Activated CD4-positive, alpha-beta memory T cell treated with anti-CD3 and anti-CD28 coated beads for 36 hours (primary cell): ENCODE results near the gene ATP13A3. TPM values are rescaled to one million over a fixed set of nuclear protein-coding genes. Genes with fewer than 3 reads are reported as not detected.
"Not testable (repeated sequence)": the region's sequence is repeated elsewhere in the genome, so short reads cannot be mapped to it uniquely, and the experiment has no call there.

ENCODE experiments used
- CTCF ChIA-PET: fragments of 350-600 bp; sonication (Branson Sonifier 250); formaldehyde crosslinking; loops from one replicate; lab custom pipeline; 2021; ENCODE audit warnings: antibody characterized with exemption, inconsistent platforms; lab: Charles Lee
- POLR2A ChIA-PET: fragments of 350-600 bp; sonication (Branson Sonifier 250); formaldehyde crosslinking; loops from one replicate; lab custom pipeline; 2021; ENCODE audit warnings: antibody characterized with exemption; lab: Charles Lee
- DNase-seq: peaks from one replicate; pipeline ENCODE4 v3.0.0-alpha.2; 2020
- H3K27ac Mint-ChIP-seq: one replicate; pipeline ENCODE4 v1.8.0; 2021; ENCODE audit warnings: mixed read lengths
- H3K27me3 Mint-ChIP-seq: one replicate; pipeline ENCODE4 v1.8.0; 2021; ENCODE audit warnings: mixed read lengths
- H3K36me3 Mint-ChIP-seq: one replicate; pipeline ENCODE4 v1.8.0; 2021; ENCODE audit warnings: mixed read lengths
- H3K4me1 Mint-ChIP-seq: one replicate; pipeline ENCODE4 v1.8.0; 2021; ENCODE audit warnings: low read depth, mixed read lengths
- H3K4me3 Mint-ChIP-seq: one replicate; pipeline ENCODE4 v1.8.0; 2021; ENCODE audit warnings: mild to moderate bottlenecking, mixed read lengths
- H3K9me3 Mint-ChIP-seq: one replicate; pipeline ENCODE4 v1.8.0; 2021; ENCODE audit warnings: mixed read lengths
- intact Hi-C: fragments of 100-400 bp; cut with micrococcal nuclease; formaldehyde crosslinking; loops from one replicate; pipeline ENCODE4 v1.15.1; 2023
- total RNA-seq, 2 experiments: library from RNA; stranded (reverse); gene quantifications; one replicate each; pipeline ENCODE4 v1.2.3, GENCODE V29; 2021

ATP13A3 gene
- 100 to 1,000 TPM; 136 to 145 TPM for total RNA-seq

DNA sequence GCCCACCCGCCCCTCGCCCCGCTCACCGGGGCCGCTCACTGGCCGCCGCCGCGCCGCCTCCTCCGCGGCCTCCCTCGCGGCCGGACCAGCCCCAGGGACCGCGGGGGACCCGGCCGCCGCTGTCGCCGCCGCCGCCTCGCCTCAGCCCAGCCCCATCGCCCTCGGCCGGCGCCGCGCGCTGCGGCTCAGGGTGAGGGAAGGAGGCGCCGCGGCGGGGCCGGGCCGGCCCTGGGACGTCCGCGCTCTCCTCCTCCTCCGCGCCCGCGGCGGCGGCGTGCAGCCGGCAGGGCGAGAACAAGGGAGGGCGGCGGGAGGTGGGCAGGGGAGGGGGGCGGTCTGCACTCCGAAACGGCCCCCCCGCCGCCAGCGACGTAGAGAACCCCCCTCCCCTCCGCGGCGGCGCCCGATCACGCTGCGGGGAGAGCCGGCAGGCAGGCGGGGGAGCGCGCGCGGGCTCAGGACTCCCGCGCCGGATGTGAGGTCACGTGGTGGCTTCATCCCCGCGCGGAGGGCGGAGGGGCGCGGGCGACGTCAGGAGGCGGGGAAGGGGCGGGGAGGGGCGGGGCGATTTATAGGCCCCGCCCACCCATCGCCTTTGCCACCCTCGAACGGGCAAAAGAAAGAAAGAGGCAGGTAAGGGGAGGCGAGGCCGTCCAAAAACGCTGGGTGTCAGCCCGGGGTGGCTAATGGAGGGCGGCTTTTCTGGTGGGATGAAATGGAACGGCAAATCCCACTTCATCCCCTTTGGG lies at the start of gene ATP13A3:
Gene ATP13A3, minus strand, starts transcription at position 463 of the 749 bp plus-strand sequence. CDS start 24,812 bp downstream, outside the sequence.
- peak within 1 kb of the TSS; percentile 92 for H3K4me3 Mint-ChIP-seq
- H3K27me3 Mint-ChIP-seq, result no peaks in the 10 kb centered on the region
- CTCF ChIA-PET, result interaction anchor here (1.0 to 3.5 kb wide), 8 partner anchors 15 to 200 kb away, joined by 3 to 37 read pairs (median 6); no protein-coding TSS in a partner anchor
- peak; percentile 92 for DNase-seq
- POLR2A ChIA-PET, result interaction anchor here (0.5 to 2.7 kb wide), 8 partner anchors 10 to 98 kb away, joined by 3 to 20 read pairs (median 3); no protein-coding TSS in a partner anchor
- intact Hi-C loops, result loop anchor here (1.0 to 5.0 kb wide), 7 partner anchors 10 to 282 kb away; partner anchors contain the start of genes FAM43A and LSG1
- no peaks in the 10 kb centered on the region for H3K9me3 Mint-ChIP-seq
- H3K27ac Mint-ChIP-seq, result peak within 1 kb of the TSS; percentile 95
- H3K4me1 Mint-ChIP-seq, result peaks cover 58% of the 10 kb centered on the region
- peaks cover 32% of the 10 kb centered on the region for H3K36me3 Mint-ChIP-seq

DNA sequence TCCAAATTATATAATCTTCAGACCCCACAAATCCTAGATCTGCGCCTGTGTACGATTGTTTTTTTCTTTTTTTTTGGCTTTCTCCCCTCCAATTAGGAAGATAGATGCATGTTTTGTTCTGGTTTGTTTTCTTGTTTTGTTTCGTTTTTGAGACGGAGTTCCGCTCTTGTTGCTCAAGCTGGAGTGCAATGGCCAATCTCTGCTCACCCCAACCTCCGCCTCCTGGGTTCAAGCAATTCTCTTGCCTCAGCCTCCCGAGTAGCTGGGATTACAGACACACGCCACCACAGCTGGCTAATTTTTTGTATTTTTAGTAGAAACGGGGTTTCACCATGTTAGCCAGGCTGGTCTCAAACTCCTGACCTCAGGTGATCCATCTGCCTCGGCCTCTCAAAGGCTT lies 48.4 kb upstream of the ATP13A3 start:
- H3K27ac Mint-ChIP-seq, intact Hi-C loops, H3K4me3 Mint-ChIP-seq, DNase-seq, H3K4me1 Mint-ChIP-seq, H3K36me3 Mint-ChIP-seq, POLR2A ChIA-PET, H3K27me3 Mint-ChIP-seq, CTCF ChIA-PET: not testable (repeated sequence)
- peaks cover 19% of the 10 kb centered on the region for H3K9me3 Mint-ChIP-seq

GRCh38 chr3:194534243-194534642 lies 47.4 kb upstream of the ATP13A3 start:
- H3K4me1 Mint-ChIP-seq, result no peaks in the 10 kb centered on the region
- intact Hi-C loops, result no loop called here
- DNase-seq, result no peak
- H3K4me3 Mint-ChIP-seq, result no peak overlapping the region
- peaks cover 9% of the 10 kb centered on the region for H3K36me3 Mint-ChIP-seq
- ChIA-PET POLR2A (no interaction called here), CTCF (interaction anchor here (1.5 kb wide), 1 partner anchor 39 kb away, joined by 3 read pairs; no protein-coding TSS in a partner anchor)
- H3K9me3 Mint-ChIP-seq, result peaks cover 19% of the 10 kb centered on the region
- H3K27me3 Mint-ChIP-seq, result peaks cover 6% of the 10 kb centered on the region
- H3K27ac Mint-ChIP-seq, result no peak overlapping the region

DNA sequence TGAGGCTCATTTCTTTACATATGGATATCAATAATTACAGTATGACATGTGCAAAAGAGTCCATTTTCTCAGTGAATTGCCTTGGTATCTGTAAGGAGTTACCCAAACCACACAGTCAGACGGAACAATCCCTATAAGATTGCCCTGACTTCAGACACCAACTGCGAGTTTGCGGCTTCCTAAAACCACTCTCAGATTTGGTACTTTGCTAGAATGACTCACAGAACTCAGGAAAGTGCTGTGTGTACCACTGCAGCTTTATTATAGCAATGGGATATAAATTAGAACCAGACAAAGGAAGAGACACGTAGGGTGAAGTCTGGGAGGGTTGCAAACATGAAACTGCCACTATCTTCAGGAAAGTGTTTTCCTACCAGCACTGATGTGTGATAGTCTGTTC lies 45.8 kb upstream of the ATP13A3 start:
- H3K9me3 Mint-ChIP-seq, result peaks cover 19% of the 10 kb centered on the region
- peaks cover 8% of the 10 kb centered on the region for H3K27me3 Mint-ChIP-seq
- intact Hi-C loops, result no loop called here
- no peak for DNase-seq
- H3K4me1 Mint-ChIP-seq, result no peaks in the 10 kb centered on the region
- peaks cover 9% of the 10 kb centered on the region for H3K36me3 Mint-ChIP-seq
- no peak overlapping the region for H3K27ac Mint-ChIP-seq
- no peak overlapping the region for H3K4me3 Mint-ChIP-seq
- CTCF ChIA-PET, result no interaction called here
- POLR2A ChIA-PET, result no interaction called here

DNA sequence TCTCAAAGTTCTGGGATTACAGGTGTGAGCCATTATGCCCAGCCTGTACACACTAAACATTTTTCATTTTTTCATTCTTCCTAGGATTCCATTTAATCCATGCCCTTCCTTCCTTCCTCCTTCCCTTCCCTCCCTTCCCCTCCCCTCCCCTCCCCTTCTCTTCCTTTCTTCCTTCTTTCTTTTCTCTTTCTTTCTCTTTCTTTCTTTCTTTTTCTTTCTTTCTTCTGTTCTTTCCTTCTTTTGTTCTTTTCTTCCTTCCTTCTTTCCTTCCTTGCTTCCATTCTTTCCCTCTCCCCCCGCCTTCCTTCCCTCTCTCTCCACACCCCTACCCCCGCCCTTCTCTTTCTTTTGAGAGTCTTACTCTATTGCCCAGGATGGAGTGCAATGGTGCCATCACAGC lies 40.9 kb upstream of the ATP13A3 start:
- DNase-seq, result no peak
- Mint-ChIP-seq H3K9me3 (peaks cover under 1% of the 10 kb centered on the region), H3K4me3 (no peak overlapping the region), H3K27ac (no peak overlapping the region), H3K36me3 (no peaks in the 10 kb centered on the region), H3K27me3 (peaks cover 12% of the 10 kb centered on the region), H3K4me1 (peaks cover 3% of the 10 kb centered on the region)
- intact Hi-C loops, result no loop called here
- ChIA-PET POLR2A (no interaction called here), CTCF (no interaction called here)

GRCh38 chr3:194526164-194526563 lies 39.4 kb upstream of the ATP13A3 start:
- Mint-ChIP-seq H3K4me3 (no peak overlapping the region), H3K4me1 (peaks cover 17% of the 10 kb centered on the region), H3K9me3 (no peaks in the 10 kb centered on the region), H3K27ac (no peak overlapping the region), H3K36me3 (no peaks in the 10 kb centered on the region), H3K27me3 (peaks cover 17% of the 10 kb centered on the region)
- DNase-seq, result no peak
- ChIA-PET POLR2A (no interaction called here), CTCF (no interaction called here)
- intact Hi-C loops, result no loop called here

DNA sequence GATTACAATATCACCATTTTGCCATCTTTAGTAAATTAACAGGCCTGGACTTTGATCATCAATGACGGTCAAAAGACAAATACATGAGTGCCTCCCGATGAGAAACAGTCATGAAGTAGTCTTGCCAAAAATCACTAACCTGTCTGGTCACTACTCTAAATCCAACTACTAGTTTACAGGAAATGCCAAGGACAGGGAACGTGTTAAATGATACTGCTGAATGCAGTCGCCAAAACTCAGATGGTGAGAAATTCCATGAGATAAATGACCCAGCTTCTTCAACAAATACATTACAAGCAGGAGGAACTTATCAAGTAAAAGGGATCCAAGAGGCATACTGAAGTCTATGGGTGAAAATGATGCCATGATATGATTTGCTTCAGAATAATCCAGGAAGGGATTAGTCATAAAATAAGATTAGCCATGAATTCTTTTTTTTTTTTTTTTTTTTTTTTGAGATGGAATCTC lies 35.8 kb upstream of the ATP13A3 start:
- CTCF ChIA-PET, result interaction anchor here (0.6 to 1.0 kb wide), 2 partner anchors 25 to 52 kb away, joined by 3 read pairs; no protein-coding TSS in a partner anchor
- POLR2A ChIA-PET, result no interaction called here
- Mint-ChIP-seq H3K9me3 (peaks cover 14% of the 10 kb centered on the region), H3K36me3 (peaks cover 1% of the 10 kb centered on the region), H3K4me3 (no peak overlapping the region), H3K27ac (no peak overlapping the region), H3K27me3 (peaks cover 28% of the 10 kb centered on the region), H3K4me1 (peaks cover 44% of the 10 kb centered on the region)
- intact Hi-C loops, result loop anchor here (5.0 kb wide), 1 partner anchor 560 kb away; no protein-coding TSS in a partner anchor
- DNase-seq, result no peak

DNA sequence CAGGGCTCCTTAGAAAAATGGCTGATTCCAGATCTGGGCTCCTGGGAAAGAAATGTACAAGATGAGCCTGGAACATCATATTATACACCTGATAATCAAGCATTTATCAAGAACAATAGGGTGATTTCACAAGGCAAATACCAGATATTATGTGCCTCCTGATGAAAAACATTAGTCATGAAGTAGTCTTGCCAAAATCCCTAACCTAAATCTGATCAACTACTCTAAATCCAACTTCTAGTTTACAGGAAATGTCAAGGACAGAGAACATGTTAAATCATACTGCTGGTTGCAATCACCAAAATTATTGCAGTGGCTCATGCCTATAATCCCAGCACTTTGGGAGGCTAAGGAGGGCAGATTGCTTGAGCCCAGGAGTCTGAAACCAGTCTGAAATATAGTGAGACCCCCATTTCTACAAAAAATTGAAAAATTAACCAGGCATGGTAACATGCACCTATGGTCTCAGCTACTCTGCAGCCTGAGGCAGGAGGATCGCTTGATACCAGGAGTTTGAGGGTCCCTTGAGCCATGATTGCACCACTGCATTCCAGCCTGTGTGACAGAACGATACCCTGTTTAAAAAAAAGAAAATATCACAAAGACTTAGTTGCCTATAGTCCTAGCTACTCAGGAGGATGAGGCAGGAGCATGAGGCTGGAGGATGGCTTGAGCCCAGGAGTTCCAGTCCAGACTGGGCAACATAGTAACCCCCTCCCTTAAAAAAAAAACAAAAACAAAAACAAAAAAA lies 34.9 kb upstream of the ATP13A3 start:
- H3K4me1 Mint-ChIP-seq, result peaks cover 41% of the 10 kb centered on the region
- intact Hi-C loops, result loop anchor here (2.0 to 5.0 kb wide), 2 partner anchors 25 to 559 kb away; no protein-coding TSS in a partner anchor
- peaks cover 35% of the 10 kb centered on the region for H3K27me3 Mint-ChIP-seq
- H3K4me3 Mint-ChIP-seq, result no peak overlapping the region
- POLR2A ChIA-PET, result interaction anchor here (0.6 to 1.8 kb wide), 2 partner anchors 37 to 63 kb away, joined by 3 to 11 read pairs; no protein-coding TSS in a partner anchor
- H3K27ac Mint-ChIP-seq, result no peak overlapping the region
- DNase-seq, result no peak
- peaks cover 1% of the 10 kb centered on the region for H3K36me3 Mint-ChIP-seq
- H3K9me3 Mint-ChIP-seq, result peaks cover 14% of the 10 kb centered on the region
- CTCF ChIA-PET, result interaction anchor here (0.9 to 1.0 kb wide), 3 partner anchors 24 to 49 kb away, joined by 3 to 4 read pairs (median 3); no protein-coding TSS in a partner anchor

DNA sequence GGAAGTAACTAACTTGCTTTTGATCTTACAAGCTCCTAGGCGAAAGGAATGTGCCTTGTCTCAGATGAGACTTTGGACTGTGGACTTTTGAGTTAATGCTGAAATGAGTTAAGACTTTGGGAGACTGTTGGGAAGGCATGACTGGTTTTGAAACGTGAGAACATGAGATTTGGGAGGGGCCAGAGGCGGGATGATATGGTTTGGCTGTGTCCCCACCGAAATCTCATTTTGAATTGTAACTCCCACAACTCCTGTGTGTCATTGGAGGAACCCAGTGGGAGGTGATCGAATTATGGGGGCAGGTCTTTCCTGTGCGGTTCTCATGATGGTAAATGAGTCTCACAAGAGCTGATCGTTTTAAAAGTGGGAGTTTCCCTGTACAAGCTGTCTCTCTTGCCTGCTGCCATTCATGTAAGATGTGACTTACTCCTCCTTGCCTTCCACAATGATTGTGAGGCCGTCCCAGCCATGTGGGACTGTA lies 33.9 kb upstream of the ATP13A3 start:
- H3K36me3 Mint-ChIP-seq, H3K4me3 Mint-ChIP-seq: not testable (repeated sequence)

DNA sequence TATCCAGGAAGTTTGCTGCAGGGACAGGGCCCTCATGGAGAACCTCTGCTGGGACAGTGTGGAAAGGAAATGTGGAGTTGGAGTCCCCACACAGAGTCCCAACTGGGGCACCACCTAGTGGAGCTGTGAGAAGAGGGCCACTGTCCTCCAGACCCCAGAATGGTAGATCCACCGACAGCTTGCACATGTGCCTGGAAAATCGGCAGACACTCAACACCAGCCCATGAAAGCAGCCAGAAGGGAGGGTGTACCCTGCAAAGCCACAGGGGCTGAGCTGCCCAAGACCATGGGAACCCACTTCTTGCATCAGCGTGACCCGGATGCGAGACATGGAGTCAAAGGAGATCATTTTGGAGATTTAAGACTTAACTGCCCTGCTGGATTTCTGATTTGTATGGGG lies 33.4 kb upstream of the ATP13A3 start:
- intact Hi-C loops, result loop anchor here (1.0 to 5.0 kb wide), 5 partner anchors 23 to 558 kb away; partner anchors contain the start of gene ATP13A3
- H3K36me3 Mint-ChIP-seq, DNase-seq, H3K4me3 Mint-ChIP-seq: not testable (repeated sequence)
- Mint-ChIP-seq H3K9me3 (peaks cover 14% of the 10 kb centered on the region), H3K4me1 (peaks cover 41% of the 10 kb centered on the region), H3K27ac (peak overlapping the region; percentile 64), H3K27me3 (peaks cover 38% of the 10 kb centered on the region)
- CTCF ChIA-PET, result interaction anchor here (1.0 to 1.2 kb wide), 2 partner anchors 35 to 37 kb away, joined by 3 to 4 read pairs; no protein-coding TSS in a partner anchor
- POLR2A ChIA-PET, result interaction anchor here (1.8 kb wide), 1 partner anchor 35 kb away, joined by 11 read pairs; no protein-coding TSS in a partner anchor

More for the DNA sequence above, 33.9 kb upstream of the ATP13A3 start:
- peaks cover 14% of the 10 kb centered on the region for H3K9me3 Mint-ChIP-seq
- intact Hi-C loops, result loop anchor here (1.0 to 5.0 kb wide), 5 partner anchors 24 to 558 kb away; partner anchors contain the start of gene ATP13A3
- peaks cover 41% of the 10 kb centered on the region for H3K4me1 Mint-ChIP-seq
- CTCF ChIA-PET, result interaction anchor here (0.9 to 1.2 kb wide), 3 partner anchors 35 to 48 kb away, joined by 3 to 4 read pairs (median 3); no protein-coding TSS in a partner anchor
- peaks cover 38% of the 10 kb centered on the region for H3K27me3 Mint-ChIP-seq
- peak; percentile 93 for DNase-seq
- peak overlapping the region; percentile 64 for H3K27ac Mint-ChIP-seq
- POLR2A ChIA-PET, result interaction anchor here (0.6 to 1.8 kb wide), 2 partner anchors 36 to 64 kb away, joined by 3 to 11 read pairs; no protein-coding TSS in a partner anchor

- H3K27me3 Mint-ChIP-seq, result peaks cover 38% of the 10 kb centered on the region
- no peak overlapping the region for H3K4me3 Mint-ChIP-seq
- POLR2A ChIA-PET, result no interaction called here
- DNase-seq, result no peak
- H3K9me3 Mint-ChIP-seq, result peaks cover 14% of the 10 kb centered on the region
- peaks cover 41% of the 10 kb centered on the region for H3K4me1 Mint-ChIP-seq
- intact Hi-C loops, result no loop called here
- H3K36me3 Mint-ChIP-seq, result peaks cover 1% of the 10 kb centered on the region
- no peak overlapping the region for H3K27ac Mint-ChIP-seq
- CTCF ChIA-PET, result interaction anchor here (1.2 kb wide), 1 partner anchor 49 kb away, joined by 3 read pairs; no protein-coding TSS in a partner anchor
These were observed 31.9 kb upstream of the ATP13A3 start for GRCh38 chr3:194518652-194519051.
